AG04450 (cell line): ENCODE results near the gene GALNT3. TPM values are rescaled to one million over a fixed set of nuclear protein-coding genes. Genes with fewer than 3 reads are reported as not detected.

ENCODE experiments used
- CTCF ChIA-PET: fragments of 300-600, 350-600 bp; formaldehyde crosslinking; extraction: SDS; loops from one replicate; lab custom pipeline; 2022; ENCODE audit warnings: antibody characterized with exemption, inconsistent platforms; lab: Charles Lee
- POLR2A ChIA-PET: fragments of 350-600 bp; formaldehyde crosslinking; extraction: SDS; loops from one replicate; lab custom pipeline; 2021; ENCODE audit warnings: antibody characterized with exemption, inconsistent platforms; lab: Yijun Ruan, JAX
- DNase-seq: peaks from one replicate; pipeline ENCODE4 v3.0.0-alpha.2; 2011; ENCODE audit warnings: low read depth, low spot score
- H3K27ac ChIP-seq: one replicate; pipeline ENCODE4 v1.5.1; 2012; ENCODE audit warnings: low read depth, low read length, control low read depth
- H3K27me3 ChIP-seq: one replicate; pipeline ENCODE4 v1.6.0; 2012; ENCODE audit warnings: low read length; ENCODE audit not compliant: control insufficient read depth, insufficient read depth
- H3K4me3 ChIP-seq: 2 replicates; pipeline ENCODE4 v1.5.1; 2011; ENCODE audit warnings: mild to moderate bottlenecking, low read depth, low read length, control low read depth
- H3K9me3 ChIP-seq: 2 replicates; pipeline ENCODE4 v1.5.1; 2012; ENCODE audit warnings: low read length; ENCODE audit not compliant: control insufficient read depth, insufficient read depth
- CTCF ChIP-seq: IDR thresholded peaks from 2 replicates; pipeline ENCODE4 v1.5.1; 2011; ENCODE audit warnings: low read depth, low read length, control low read depth, inconsistent platforms
- polyA plus RNA-seq: library from polyadenylated mRNA; depleted of rRNA; stranded (reverse); fragments of >200 nt; gene quantifications from 2 replicates; pipeline ENCODE4 v1.2.3, GENCODE V29; 2011

The GALNT3 gene
- polyA plus RNA-seq, 1 experiment = 2.3 TPM

- ChIA-PET POLR2A (no interaction called here), CTCF (interaction anchor here (1.4 kb wide), 1 partner anchor 116 kb away, joined by 3 read pairs; no protein-coding TSS in a partner anchor)
- Histone ChIP-seq H3K27ac (no peak overlapping the region), H3K9me3 (no peaks in the 10 kb centered on the region), H3K4me3 (no peak overlapping the region), H3K27me3 (no peaks in the 10 kb centered on the region)
- TF ChIP-seq CTCF = no peak
- DNase-seq = no peak
These were observed 36.0 kb downstream of the GALNT3 start for GRCh38 chr2:165757906-165758675.

GRCh38 chr2:165746501-165746900 is 47.5 kb downstream of the GALNT3 start:
- TF ChIP-seq CTCF = no peak
- CTCF ChIA-PET = interaction anchor here (0.6 to 1.7 kb wide), 3 partner anchors 22 to 128 kb away, joined by 3 to 4 read pairs (median 3); no protein-coding TSS in a partner anchor
- no peak overlapping the region for H3K27ac ChIP-seq
- H3K9me3 ChIP-seq = no peaks in the 10 kb centered on the region
- POLR2A ChIA-PET = no interaction called here
- no peak for DNase-seq
- no peak overlapping the region for H3K4me3 ChIP-seq
- H3K27me3 ChIP-seq = no peaks in the 10 kb centered on the region

- no peaks in the 10 kb centered on the region for H3K9me3 ChIP-seq
- ChIA-PET POLR2A (no interaction called here), CTCF (interaction anchor here (0.6 to 0.8 kb wide), 2 partner anchors 22 to 129 kb away, joined by 3 read pairs; no protein-coding TSS in a partner anchor)
- no peak overlapping the region for H3K4me3 ChIP-seq
- no peak for TF ChIP-seq CTCF
- H3K27ac ChIP-seq = no peak overlapping the region
- no peak for DNase-seq
- H3K27me3 ChIP-seq = no peaks in the 10 kb centered on the region
These were observed 48.1 kb downstream of the GALNT3 start for GRCh38 chr2:165745916-165746315.

- Histone ChIP-seq H3K4me3 (no peak overlapping the region), H3K9me3 (no peaks in the 10 kb centered on the region), H3K27me3 (no peaks in the 10 kb centered on the region), H3K27ac (no peak overlapping the region)
- TF ChIP-seq CTCF = no peak
- DNase-seq = no peak
- ChIA-PET CTCF (no interaction called here), POLR2A (no interaction called here)
These were observed 50.6 kb downstream of the GALNT3 start for GRCh38 chr2:165743442-165743841.

GRCh38 chr2:165725421-165725820 is 68.6 kb downstream of the GALNT3 start:
- ChIA-PET CTCF (interaction anchor here (1.2 kb wide), 1 partner anchor 149 kb away, joined by 3 read pairs; no protein-coding TSS in a partner anchor), POLR2A (no interaction called here)
- Histone ChIP-seq H3K27me3 (no peaks in the 10 kb centered on the region), H3K27ac (no peak overlapping the region), H3K9me3 (no peaks in the 10 kb centered on the region), H3K4me3 (no peak overlapping the region)
- DNase-seq = peak; percentile 10
- no peak for TF ChIP-seq CTCF
